Right hindlimb (tissue), 1 donor: Measurements from ENCODE around the gene SLC22A4.
A peak's percentile ranks its signal among the peaks of the same experiment; 100 is the strongest.

Experiments used
- DNase-seq: peaks from one replicate; pipeline ENCODE4 v3.0.0-alpha.2; 2018

The SLC22A4 gene

DNA sequence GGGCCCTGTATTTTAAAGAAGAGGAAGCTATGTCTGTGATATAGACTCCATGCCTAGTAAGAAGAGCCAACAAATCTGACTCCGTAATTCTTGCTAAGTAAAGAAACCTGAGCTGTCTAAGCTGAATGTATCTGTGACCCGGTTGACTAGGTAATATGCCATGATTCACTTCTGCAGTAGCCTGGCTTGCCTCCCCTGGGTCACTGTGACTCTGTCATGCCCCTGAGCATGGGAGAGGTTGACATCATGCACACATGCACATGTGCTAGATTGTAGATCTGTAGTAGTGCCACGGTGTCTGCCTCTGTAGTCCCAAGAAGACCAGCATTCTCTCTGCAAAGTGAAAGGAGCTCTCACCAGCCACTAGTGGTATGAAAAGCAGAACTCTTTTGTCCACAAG lies 84.4 kb downstream of the SLC22A4 start:
- no peak for DNase-seq

DNA sequence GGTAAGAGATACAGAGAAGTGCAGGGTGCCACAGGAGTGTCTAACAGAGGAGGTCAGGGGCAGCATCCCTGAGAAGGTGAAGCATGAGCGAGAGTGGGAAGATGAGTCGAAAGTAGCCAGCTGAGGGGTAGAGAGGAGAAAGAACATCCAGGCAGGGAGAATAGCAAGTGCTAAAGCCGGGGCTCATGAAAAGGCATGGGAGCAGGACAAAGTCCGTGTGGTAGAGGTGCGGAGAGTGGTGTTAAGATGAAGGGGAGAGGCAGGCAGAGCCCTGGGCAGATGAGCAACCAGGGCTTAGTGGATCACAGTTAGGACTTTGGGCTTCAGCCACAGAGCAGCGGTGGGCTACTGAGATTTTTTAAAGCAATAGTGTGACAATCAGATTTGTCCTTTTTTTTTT lies 85.9 kb downstream of the SLC22A4 start:
- DNase-seq = no peak

DNA sequence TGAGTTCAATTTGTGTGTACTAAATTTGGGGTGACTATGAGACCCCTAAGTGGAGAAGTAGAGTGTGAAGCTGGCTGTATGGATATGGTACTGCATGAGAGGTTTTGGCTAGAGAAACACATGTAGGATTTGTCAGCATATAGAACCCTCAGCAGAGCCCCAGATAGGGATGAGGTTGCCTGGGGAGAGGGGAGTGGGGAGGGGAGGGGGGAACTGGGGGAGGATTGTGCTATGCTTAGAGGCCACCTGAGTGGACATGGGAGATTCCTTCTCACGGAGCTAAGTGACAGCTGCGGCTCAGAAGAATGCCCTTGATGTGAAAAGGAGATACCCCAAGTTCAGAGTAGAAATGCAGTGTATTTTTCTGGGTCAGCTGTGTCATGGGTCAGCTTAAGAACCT lies 86.5 kb downstream of the SLC22A4 start:
- no peak for DNase-seq

DNA sequence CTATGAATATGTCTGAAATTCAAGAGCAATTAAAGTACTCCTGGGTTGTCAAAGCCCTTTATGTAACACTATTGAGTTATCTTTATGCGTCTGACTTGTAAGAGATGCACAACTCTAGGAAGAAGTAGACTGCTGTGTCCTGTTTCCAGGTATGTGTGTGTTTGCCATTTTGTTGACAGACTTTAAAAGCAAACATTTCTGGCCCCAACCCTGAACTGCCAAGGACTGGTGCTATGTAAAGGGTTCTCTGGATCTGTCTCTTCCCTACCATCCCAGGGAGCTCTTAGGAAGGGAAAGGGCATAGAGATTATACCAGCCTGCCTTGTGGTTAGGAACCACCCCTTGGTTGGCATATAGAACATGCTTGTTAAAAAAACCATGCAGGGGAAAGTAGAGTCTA lies 87.4 kb downstream of the SLC22A4 start:
- DNase-seq = no peak

DNA sequence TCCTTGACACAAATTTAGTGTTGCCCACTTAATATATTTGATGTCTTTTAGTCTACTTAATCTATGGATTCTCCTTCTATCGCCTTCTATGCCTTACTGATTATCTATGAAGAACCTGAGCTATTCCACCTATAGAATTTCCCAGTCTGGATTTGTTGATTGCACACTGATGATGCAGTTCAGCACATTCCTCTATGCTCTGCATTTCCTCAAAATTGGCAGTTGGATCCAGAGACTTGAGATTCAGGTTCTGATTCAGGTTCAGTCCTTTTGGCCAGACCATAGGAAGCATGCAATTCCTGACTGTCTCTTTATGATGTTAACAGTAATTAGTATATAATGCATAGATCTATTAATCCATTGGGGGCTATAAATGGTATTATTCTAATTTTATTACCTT lies 89.1 kb downstream of the SLC22A4 start:
- DNase-seq = no peak

DNA sequence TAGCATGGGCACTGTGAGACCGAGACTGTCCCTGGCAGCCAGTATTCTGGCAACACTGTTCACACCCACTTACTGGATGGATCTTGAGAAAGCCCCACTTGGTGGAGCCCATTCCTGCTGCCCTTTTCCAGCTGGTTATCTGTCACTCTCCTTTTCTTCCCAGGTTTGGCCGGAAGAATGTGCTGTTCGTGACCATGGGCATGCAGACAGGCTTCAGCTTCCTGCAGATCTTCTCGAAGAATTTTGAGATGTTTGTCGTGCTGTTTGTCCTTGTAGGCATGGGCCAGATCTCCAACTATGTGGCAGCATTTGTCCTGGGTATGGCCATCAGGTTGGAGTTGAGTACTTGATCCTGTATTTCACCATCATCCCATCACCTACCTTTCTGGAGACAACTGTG lies 89.8 kb downstream of the SLC22A4 start:
- DNase-seq = no peak

DNA sequence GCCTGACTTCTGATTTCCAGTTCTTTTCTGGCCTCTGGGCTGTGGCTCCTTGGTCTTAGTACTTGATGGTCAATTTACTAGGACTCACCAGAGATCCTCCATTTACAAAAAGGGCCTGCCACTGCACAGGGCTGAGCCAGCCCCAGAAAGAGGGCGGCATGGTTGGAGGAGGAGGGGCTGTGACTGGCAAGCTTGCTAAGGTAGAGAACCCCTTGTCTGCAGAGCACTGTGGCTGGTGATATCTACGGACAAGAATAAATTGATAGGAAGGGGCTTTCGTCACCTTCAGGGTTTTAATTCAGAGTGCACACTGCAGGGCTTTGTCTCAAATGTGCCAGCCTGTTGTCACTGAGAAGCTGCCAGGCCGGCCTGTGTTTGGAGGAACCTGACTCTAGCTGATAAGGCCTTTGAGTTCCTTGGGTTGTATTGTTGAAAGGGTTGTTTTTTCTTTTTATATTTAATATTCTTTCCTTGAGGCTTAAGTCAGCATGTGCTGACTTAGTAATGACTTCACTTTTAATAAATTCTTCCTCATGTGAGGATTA lies 90.4 kb downstream of the SLC22A4 start:
- no peak for DNase-seq

DNA sequence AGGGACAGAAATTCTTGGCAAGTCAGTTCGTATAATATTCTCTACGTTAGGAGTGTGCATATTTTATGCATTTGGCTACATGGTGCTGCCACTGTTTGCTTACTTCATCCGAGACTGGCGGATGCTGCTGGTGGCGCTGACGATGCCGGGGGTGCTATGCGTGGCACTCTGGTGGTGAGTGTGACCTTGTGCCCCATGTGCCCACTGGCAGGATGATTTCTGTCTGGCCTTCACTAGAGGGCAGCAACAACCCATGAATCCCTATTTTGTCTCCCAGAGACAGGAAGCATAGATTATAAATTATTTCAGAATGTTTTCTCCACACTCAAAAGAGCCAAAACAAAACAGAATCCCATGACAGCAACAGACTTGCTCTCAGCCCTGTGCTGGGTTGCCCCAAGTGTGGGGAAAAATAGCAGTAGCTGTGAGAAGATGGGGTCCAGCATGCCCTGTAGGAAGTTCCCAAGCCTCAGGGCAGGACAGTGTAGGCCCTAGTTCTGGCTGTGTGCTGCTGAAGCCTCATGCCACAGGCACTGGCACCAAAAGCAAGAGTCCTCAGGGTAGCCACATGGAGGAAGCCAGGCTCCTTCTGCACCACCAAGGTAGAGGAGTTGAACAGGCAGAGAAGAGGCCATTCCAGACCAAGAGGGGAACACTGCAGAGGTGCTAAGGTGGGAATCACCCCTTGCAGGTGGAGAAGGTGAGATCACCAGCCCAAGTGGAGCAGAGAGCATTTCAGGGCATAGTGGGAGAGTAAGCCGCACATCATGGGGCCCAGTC lies 91.3 kb downstream of the SLC22A4 start:
- DNase-seq = peak; percentile 64

DNA sequence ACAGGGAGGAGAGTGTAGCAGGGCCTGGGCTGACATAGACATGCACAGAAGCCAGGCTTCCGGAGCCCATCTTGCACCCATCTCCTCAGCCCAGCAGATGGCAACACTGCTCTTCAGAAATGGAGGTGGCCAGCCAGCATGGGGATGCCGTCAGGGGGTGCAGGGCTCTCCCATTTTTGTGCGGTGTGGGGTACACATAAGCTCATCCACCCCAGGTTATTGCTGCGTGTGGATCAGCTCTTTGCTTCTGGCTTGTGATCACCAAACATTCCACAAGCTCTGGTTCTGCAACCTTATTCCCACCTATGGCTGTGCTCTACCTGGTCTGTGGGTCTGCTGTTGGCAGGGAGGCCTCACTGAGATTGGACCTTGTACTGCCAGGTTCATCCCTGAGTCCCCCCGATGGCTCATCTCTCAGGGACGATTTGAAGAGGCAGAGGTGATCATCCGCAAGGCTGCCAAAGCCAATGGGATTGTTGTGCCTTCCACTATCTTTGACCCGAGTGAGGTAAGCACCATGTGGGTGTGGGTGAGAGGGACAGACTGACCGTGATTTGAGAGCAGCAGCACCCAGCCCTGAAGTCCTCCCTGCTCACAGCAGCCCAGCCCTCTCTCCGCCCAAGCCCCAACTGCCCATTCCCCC lies 92.6 kb downstream of the SLC22A4 start:
- DNase-seq = peak; percentile 75

DNA sequence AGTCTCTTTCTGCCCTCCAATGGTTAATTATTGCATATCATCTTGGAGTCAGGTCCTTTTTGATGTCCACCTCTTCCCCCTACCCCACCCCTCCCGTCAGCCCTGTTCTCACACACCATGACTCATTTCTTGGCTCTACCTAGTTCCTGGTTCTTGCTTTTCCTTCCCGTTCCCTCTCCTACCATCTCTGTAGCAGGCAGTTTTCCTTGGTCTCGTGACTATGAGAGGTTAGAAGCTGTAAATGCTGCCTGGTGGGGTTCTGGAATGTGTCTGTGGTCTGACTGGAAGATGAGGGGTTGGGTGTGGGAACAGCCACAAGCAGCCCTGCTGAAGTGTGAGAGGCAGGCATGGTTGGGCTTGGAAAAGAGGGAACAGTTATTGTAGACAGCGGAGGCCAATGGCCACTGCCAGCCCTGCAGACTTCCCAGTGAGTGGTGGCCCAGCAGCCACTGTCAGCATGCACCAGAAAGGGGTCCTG lies 93.5 kb downstream of the SLC22A4 start:
- DNase-seq = peak; percentile 81

DNA sequence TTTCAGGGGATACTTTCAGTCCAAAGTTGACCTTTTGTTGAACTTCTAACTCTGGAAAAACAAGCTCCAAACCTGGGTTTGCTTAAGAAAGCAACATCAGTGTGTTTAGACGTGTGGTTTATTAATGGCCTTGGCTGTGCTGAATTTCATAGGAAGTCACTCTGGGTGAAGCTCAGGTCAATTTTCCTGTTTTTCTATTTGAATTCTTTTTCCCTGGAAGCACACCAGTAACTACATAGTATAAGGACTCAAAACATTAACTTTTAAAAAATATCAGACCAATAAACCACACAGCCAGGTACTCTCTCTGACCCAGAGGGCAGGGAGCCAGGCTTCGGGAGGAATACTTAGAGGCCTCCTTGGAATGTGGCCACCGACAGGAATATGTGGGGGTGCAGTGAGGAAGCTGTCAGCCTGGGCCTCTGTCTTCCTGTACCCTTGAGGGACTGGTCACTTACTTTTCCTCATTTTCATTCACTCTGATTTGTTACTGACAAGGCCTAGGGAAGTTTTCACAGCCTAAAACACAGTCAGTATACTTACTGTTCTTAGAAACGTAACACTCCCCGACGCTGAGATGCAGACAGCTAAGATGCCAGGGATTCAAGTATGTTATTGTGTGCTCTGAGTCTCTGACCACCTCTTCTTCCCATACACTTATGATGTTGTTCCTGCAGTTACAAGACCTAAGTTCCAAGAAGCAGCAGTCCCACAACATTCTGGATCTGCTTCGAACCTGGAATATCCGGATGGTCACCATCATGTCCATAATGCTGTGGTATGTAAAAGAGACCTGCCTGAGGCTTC lies 94.3 kb downstream of the SLC22A4 start:
- DNase-seq = peak; percentile 67

DNA sequence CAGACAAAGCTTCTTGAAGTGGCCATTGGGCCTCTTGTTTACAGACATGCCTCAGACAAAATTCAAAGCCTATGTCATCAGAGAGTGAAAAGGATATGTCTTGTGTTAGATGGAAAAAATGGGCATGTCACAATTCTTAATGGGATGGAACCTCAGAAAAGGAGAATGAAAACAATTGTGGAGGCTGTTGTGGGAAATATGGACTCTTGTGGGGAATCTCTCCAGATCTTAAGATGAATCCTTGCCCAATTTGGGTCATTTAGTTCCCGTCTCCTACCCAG lies 94.8 kb downstream of the SLC22A4 start:
- no peak for DNase-seq

DNA sequence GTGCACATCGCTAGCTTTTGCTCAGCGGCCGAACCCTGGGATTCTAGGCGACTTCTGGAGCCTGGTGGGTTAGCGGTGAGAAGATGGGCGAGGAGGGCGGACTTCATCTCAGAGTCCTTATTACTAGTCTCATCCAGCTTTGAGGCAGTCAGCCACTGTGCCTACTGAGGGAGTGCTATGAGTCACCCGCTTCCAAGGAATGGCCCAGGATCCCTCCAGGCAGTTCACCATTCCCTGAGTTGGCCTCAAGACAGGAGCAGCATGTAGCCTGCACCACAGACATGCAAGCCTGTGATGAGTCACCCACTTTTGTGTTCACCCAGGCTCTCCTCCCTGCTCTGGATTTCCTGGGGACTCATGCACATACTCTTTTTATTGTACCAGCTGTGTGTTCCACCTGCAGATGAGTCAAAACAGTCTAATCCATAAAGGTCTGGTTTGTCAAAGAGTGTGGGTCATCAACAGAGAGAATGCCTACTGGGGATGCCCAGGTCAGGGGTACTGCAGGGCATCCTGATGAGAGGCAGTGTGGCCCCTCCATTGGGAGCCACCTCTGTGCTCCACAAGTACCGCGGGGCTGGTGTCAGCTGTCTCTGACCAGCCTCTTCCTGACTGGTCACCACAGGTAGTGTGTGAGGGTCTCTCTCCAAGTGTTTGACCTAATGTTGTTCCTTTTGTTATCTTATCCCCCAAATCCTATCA lies 95.5 kb downstream of the SLC22A4 start:
- DNase-seq = peak; percentile 34

DNA sequence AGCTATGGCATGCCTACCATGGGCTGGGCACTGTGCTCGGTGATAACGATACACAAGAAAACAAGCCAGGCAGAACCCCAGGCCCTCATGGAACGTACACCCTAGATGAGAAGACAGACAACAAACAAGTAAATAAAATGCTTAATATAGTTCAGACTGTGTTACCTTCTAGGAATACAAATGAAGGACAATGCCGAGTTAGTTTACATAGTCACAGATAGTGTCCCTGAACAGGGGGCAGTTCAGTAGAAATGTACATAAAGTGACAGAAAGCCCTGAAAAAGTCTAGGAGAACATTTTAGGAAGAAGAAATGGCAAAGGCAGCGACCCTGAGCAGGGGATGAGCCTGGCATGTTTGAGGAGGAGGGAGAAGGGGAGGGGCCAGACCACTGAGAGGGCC lies 97.1 kb downstream of the SLC22A4 start:
- no peak for DNase-seq

DNA sequence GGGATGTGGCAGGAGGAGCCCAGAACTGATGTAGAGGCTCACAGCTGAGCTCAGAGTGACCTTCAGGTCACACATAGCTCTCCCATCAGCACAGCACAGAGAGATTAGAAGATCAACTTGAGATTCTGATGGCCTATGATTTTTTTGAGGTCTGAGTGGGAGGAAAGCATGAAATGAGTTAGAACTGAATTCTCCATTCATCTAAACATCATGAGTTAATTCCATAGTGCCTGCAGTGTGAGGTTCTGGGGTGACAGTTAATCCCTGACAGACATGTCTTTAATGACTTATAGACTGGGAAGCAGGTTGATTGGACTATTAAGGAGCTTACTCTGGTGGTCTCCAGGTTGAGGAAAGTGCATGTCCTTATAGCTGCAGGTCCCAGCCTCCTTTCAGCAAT lies 97.7 kb downstream of the SLC22A4 start:
- DNase-seq = no peak

DNA sequence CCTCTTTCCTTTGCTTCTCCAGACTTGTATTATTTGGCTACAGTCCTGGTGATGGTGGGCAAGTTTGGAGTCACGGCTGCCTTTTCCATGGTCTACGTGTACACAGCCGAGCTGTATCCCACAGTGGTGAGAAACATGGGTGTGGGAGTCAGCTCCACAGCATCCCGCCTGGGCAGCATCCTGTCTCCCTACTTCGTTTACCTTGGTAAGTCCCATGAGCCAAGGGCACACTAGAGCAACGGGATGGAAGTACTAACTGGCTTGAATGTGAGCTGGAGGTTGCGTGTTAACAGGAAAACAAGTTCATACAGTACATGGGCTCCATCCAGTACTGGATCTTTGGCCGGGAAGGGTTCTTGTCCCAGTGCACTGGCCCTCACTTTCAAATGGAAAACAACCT lies 98.2 kb downstream of the SLC22A4 start:
- DNase-seq = no peak

DNA sequence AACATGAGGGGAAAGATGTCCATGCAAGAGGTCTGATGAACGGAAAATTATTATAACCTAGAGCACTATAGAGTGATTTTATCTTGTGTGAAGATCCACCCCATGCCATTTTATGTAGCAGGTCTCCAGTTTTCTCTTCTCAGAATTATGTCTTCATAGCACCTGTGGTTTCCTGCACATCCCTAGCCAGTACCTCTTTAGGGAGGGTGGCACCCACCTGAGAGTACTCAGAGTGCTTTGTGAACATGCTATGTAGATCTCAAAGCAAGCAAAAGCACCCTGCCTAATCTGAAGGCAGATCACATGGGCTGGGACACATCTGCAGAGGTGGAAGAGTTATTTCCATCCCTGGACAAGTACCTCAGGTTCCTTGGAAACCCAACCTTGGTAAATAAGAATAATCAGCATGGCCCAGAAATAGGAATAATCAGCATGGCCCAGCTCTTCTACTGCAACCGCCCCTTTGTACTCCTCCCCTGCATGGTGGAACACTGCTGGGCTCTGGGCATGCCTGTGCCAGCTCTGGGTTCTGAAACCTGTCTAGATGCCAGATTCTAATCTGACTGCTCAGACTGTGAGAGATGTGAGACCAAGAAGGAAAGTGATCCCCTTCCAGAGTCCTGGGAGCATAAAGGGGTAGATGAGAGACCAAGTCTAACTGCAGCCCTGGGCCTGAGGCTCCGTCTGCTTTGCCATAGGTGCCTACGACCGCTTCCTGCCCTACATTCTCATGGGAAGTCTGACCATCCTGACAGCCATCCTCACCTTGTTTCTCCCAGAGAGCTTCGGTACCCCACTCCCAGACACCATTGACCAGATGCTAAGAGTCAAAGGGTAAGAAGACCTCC lies 99.0 kb downstream of the SLC22A4 start:
- no peak for DNase-seq
